Measurements from ENCODE around the gene RELN.

GRCh38 chr7:103705542-103705941 is 283.9 kb downstream of the RELN start:
- TF ChIP-seq CTCF (IDR thresholded peaks at IDR 0.05), result no peak
- TF ChIP-seq POLR2A (IDR thresholded peaks at IDR 0.05), result no peak
- no peak for TF ChIP-seq POLR2AphosphoS5 (IDR thresholded peaks at IDR 0.05; ENCODE audit: insufficient read depth in 1 of 2, low read depth in 1 of 2)
